Activated naive CD4-positive, alpha-beta T cell treated with anti-CD3 and anti-CD28 coated beads, Interleukin-2, amount 50 U/mL, for 72 hours (primary cell): ENCODE results near the gene PRAC1. TPM values are rescaled to one million over a fixed set of nuclear protein-coding genes. Genes with fewer than 3 reads are reported as not detected.

Experiments used
- ATAC-seq, 2 donors: fragments of 150-1000 bp; cut with Tn5 transposase; 2 replicates each; pipeline ENCODE4 v1.10.0; 2021; ENCODE audit warnings: mild to moderate bottlenecking in 2 of 2, moderate library complexity in 2 of 2
- DNase-seq, 2 donors: peaks; one replicate each; pipeline ENCODE4 v3.0.0; 2021 to 2022; ENCODE audit warnings: low spot score in 2 of 2
- H3K27ac Mint-ChIP-seq, 2 donors: one replicate each; pipeline ENCODE4 v1.8.0; 2022; ENCODE audit warnings: mild to moderate bottlenecking in 2 of 2, mixed read lengths in 2 of 2
- H3K36me3 Mint-ChIP-seq, 2 donors: one replicate each; pipeline ENCODE4 v1.8.0; 2022; ENCODE audit warnings: mixed read lengths in 2 of 2
- H3K9me3 Mint-ChIP-seq, 2 donors: one replicate each; pipeline ENCODE4 v1.8.0; 2022; ENCODE audit warnings: mixed read lengths in 2 of 2
- total RNA-seq, 2 donors: library from RNA; stranded (reverse); gene quantifications; one replicate each; pipeline ENCODE4 v1.2.3, GENCODE V29; 2022

PRAC1 gene
- total RNA-seq, 2 donors from 2014 or later, result not detected

DNA sequence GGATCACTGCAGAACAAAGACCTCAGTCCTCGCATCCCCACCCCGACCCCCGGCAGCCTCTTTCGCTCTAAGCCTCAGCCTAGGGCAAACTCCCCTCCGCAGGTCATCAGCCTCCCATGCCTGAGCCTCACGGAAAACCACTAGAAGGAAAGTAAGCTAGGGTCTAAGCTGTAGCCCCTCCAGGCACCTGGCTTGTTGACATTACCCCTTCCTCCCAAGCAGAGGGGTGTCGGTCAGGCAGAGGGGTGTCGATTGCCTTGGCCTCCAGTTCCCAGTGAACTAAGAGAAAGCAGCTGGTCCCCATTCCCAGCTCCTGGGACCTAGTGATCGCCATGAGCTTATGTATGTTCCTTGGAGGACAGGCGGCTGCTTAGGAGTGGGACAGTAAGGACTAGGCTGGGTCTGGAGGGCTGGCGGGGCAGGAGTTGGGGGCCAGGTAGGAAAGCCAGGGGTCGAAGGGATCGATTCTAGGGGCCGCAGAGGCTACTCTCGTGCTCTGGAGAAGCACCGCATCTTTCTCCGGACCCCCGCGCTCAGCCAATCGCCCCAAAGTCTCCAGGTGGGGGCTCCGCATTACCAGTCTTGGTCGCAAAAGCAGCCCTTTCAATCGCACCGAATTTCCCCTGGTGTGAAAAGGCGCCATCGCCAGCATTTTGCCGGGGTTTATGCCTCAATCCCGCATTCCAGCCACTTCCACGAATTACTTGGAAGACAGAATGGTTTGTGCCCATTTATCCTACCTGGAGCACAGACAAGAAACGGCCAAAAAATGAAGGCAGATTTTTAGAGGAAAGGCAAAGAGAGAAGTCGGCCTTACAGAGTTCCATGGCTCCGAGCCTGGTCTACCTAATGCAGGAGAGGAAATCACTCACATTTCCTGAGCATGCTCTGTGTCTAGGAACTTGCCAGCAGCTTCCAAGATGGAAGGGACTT is 27.6 kb upstream of the PRAC1 start:
- Mint-ChIP-seq H3K27ac (no peak overlapping the region), H3K36me3 (peaks cover 0 to 16% of the 10 kb centered on the region in 2 donors), H3K9me3 (no peaks in the 10 kb centered on the region)
- DNase-seq (no peak), ATAC-seq (no peak)

DNA sequence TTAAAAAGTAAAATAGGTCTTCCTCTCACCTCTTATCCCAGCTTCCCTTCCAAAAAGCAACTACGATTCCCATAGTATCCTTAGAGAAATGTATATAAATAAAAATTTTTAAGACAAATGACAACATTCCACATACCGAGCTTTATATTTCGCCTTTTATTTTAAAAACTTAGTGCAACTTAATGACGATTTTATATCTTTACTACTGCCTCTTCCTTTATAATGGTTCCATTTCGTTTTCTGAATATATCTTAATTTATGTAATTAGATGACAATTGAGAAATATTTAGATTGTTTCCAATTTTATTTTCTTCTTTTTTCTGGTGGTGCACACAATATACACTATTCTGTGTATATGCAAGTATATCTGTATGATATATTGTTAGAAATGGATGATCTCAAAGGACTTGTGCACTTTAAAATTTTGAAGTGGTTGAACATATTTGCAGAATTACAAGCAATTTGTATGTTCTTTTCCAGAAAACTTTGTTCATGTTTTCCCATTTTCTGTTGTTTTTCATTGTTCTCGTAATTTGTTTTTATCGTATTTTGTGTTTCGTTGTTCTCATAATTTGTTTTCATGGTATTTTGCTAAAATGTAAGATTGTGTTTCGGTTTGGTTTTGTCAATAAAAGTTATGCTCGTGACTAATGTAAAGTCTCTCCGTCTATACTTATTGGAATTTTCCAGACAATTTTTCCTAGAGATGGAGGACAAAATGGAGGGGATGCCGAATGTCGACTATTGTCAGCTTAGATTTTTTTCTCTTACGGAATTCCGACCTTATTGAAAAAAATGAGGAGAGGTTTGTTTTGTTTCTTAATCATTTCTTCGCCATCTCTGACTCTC is 26.6 kb upstream of the PRAC1 start:
- Mint-ChIP-seq H3K9me3 (no peaks in the 10 kb centered on the region), H3K36me3 (peaks cover 0 to 16% of the 10 kb centered on the region in 2 donors), H3K27ac (no peak overlapping the region)
- ATAC-seq (no peak), DNase-seq (no peak)

DNA sequence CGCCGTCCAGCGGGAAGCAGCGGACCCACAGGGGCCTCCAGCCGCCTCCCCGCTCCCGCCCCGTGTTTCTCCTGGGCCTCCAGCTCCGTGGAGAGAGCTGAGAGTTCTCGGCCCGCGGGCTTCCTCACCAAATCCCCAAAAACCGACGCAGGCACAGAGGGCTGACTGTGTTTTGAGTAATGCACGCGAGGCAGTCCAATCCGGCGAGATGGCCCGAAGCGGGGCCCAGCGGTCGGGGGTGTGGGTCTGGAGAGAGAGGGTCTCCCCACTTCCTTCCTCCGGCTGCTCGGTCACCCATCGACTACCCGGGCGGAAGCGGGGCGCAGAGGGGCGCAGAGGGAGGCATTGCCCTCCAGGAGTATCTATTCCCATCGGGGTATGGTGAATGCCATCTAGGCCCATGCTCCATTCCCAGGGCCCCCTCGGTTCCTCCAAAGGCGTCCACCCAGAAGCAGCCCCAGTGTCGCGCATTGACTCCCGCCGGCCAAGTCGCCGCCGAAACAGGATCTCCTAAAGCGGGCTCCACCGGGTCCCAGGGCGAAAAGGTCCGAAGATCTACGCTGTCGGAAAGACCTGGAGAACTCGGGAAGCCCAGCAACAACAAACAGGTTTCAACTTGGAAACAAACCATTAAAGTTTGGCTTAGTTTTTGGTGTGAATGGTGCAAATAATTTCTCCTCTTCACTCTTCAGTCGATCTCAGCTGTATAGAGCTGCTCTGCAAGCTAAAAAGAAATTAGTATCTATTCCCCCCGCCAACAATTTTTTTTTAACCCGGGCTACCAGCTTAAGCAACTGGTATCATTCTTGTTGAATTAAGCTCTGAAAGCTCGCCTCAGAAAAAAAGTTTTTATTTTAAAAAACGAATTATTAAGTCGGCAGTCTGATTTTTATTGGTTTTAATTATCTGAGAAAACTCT is 25.4 kb upstream of the PRAC1 start:
- Mint-ChIP-seq H3K36me3 (peaks cover 0 to 7% of the 10 kb centered on the region in 2 donors), H3K27ac (peak overlapping the region in 1 of 2 donors; percentile 79), H3K9me3 (no peaks in the 10 kb centered on the region)
- DNase-seq (no peak), ATAC-seq (no peak)

DNA sequence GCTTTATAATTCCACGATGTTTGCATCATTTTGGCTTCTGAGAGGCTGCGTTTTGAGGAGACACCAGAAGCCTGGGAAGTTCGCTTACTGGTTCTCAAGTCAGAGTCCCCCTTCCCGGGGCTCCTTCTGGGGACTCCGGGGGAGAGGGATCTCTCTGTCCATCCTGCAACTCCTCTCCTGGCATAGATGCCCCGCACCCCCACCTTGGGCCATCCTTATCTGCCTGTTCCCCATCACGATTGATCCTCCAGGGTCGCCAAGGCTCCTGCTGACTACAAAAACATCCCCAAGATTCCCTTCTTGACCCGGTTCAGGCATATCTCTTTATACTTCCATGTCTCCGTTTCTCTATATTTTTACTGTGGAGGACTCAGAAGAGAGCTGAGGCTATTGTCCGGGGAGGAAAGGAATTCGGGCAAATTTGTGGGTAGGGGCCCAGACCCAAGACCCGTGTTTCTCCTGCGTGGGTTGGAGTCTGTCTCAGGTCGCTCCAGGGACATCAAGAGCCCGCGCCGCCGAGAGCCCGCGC is 24.7 kb upstream of the PRAC1 start:
- peaks cover 0 to 7% of the 10 kb centered on the region in 2 donors for H3K36me3 Mint-ChIP-seq
- peak overlapping the region in 1 of 2 donors; percentile 81 for H3K27ac Mint-ChIP-seq
- DNase-seq, result no peak
- no peaks in the 10 kb centered on the region for H3K9me3 Mint-ChIP-seq
- ATAC-seq, result no peak

DNA sequence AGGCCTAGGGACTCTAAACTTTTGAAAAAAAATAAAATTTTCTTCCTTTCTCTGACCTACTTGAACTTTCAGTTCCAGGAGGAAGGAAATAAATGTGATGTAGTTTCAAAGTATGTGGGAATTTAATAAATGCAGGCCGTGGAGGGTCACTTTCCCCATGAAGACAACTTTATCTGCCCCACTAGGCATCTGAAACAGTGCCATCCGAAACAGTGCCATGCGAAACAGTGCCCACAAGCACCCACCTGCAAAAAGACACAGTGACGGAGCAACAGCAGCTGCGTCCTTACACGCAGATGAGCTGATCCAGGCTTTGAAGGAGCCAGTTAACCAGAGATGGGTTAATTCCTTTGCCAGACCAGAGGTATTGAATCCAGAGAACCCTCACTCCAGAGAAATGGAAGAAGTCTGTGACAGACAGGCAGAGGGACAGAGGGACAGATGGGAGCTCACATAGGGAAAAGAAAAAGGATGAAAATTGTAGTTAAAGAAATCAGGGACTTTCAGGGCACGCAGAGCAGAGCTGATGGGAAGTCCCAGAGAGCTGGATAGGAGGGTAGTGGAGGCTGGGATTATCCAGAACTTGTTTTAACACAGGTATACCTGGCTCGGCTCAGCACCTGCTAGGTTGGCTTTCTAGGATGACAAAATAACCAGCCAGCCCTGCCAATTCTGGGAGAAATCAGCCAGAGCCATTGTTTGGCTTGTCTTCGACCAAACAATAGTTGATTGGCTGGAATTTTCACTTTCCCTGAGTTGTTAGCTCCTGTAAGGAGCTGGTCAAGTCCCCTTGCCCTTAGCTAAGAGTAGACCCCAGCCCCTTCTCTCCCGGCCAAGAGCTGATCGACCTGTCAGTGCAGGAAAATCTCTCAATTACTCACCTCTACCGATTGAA is 23.3 kb upstream of the PRAC1 start:
- DNase-seq (no peak), ATAC-seq (no peak)
- peaks cover 0 to 7% of the 10 kb centered on the region in 2 donors for H3K36me3 Mint-ChIP-seq
- H3K9me3 Mint-ChIP-seq, result no peaks in the 10 kb centered on the region
- H3K27ac Mint-ChIP-seq, result no peak overlapping the region

DNA sequence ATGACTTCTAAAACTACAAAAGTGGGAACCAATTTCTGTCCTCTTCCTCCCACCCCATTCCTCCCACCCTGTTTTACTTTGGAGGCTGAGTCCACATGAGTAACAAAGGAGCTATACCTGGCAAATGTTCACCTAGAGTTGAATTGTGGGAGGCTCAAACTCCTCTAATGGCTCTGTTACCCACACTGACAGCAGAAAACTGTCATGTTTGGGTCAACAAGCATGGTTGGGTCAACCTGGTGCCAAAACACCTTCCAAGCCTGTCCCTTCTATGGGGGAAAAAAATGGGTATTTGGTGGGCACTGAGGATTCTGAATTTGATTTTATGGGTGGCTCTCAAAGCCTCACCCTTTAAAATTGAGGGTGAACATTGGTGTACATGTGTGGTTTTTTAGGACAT is 18.2 kb upstream of the PRAC1 start:
- Mint-ChIP-seq H3K9me3 (no peaks in the 10 kb centered on the region), H3K36me3 (peaks cover 0 to 7% of the 10 kb centered on the region in 2 donors), H3K27ac (no peak overlapping the region)
- no peak for DNase-seq
- ATAC-seq, result no peak

DNA sequence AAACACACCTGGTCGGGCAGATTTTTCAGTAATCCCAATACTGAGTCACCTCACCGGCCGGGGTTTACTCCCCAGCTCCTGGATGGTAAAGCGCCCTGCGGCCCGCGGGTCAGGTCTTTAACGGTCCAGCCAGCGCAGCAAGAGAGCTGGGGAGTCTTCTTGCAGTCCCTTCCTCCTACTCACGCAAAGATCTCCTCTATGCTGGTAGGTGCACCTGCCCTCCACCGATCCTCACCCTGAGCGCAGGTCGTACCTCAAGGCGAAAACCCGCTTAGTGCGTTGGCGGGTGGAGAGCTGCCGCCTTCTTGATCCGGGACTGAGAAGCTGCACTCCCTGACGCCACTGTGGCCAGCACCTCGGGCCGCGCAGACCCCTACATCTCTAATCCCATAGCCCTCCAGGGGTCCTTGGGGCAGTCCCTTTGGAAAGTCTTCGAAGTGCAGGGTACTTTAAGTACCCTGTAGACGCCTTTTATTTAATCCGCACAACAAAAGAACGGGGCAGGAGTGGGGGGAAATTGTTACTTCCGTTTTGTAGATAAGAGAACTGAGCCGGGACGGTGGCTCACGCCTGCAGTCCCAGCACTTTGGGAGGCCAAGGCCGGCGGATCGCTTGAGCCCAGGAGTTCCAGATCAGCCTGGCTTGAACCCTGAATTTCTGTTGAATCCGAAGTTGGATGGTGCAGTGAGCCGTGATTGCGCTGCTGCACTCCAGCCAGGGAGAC is 16.6 kb upstream of the PRAC1 start:
- no peak for ATAC-seq
- DNase-seq, result no peak
- Mint-ChIP-seq H3K27ac (no peak overlapping the region), H3K9me3 (no peaks in the 10 kb centered on the region), H3K36me3 (peaks cover 0 to 7% of the 10 kb centered on the region in 2 donors)

DNA sequence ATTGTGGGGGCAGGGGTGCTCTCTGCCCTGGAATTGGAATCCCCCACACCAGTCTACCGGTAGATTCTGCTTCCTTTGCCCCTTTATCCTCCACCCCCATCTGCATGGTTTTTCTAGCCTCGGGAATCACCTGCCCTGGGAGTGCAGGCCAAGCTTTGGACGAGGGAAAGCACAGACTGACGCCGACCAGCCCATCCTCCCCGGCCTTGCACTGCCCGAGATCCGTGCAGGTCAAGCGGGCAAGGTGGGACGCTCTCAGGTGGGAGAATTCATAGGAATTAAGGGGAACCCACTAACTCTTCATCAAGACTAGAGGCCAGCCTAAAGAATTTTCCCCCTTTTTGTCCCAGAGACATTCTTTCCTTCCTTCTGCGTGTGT is 16.1 kb upstream of the PRAC1 start:
- H3K9me3 Mint-ChIP-seq, result no peaks in the 10 kb centered on the region

DNA sequence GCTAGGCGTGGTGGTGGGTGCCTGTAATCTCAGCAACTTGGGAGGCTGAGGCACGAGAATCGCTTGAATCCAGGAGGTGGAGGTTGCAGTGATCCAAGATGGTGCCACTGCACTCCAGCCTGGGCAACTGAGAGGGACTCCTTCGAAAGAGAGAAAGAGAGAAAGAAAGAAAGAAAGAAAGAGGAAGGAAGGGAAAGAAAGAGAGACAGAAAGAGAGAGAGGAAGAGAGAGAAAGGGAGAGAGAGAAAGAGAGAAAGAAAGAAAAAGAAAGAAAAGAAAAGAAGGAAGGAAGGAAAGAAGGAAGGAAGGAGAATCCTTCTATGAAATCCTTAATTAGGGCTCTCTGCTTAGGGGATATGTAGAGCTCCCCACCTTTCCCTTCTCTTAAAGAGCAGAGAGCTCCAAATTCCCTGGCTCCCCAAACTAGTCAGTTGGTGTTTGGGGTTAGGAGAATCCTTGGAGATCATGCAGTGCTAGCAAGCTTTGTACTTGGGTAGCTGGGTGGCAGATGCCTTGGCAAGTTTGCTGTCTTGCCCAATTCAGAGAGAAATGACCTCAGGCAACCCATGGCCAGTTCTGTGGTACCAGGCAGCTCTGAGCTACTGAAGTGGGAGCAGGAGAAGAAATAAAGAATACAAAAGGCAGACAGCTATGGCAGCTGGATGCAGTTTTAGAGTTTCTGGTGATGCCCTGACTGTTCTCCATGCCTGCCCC is 15.2 kb upstream of the PRAC1 start:
- Mint-ChIP-seq H3K9me3 (no peaks in the 10 kb centered on the region), H3K36me3 (peaks cover 0 to 7% of the 10 kb centered on the region in 2 donors), H3K27ac (no peak overlapping the region)
- ATAC-seq (no peak), DNase-seq (no peak)

More for the DNA sequence above, 16.1 kb upstream of the PRAC1 start:
- H3K27ac Mint-ChIP-seq, result no peak overlapping the region
- ATAC-seq, result no peak
- H3K36me3 Mint-ChIP-seq, result peaks cover 0 to 7% of the 10 kb centered on the region in 2 donors
- DNase-seq, result no peak

DNA sequence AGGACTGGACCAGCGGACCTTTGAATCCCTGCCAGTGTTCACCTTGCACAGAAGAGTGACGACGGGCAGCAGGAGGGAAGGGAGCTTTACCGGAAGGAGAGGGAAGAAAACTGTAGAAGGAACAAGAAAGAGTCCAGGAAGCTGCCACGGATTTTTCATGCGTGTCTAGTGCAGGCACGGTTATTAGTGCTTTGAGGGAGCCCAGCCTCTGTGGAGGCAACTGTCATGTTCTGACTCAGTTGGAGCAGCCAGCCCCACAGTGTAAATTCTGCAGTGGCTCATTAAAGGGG is 12.7 kb upstream of the PRAC1 start:
- DNase-seq, result no peak
- no peak for ATAC-seq

DNA sequence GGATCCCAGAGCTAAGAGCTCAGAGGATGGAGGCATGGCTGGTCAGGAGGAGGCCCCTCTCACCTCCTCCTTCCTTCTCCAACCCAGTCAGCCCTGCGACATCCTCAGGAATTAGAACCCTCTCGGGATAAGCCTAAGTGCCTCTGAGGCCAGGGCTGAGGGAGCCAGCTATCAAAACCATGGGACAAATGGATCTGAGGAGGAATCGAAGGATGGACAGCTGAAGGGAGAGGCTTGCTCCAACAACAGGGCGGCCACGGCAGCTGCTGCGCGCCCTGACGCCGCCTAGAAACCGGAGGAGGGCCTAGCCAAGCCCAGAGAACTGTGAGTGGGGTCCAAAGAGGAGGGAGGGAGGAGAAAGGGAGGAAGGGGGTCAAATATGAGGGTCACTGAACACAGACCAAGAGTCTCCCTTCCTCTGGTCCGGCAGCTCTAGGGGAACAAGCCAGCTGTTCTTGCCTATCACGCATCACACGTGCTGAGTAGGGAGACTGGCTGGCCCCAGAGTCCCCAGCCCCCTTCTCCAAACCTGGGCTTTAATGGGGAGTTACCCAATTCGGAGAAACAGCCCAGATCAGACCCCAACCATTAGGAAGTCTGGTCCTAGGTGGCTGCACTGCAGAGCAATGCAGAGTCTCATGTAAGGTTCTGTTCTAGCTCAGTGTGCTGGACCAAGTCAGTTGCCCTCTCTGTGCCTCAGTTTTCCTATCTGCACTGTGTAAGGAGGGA is 12.2 kb upstream of the PRAC1 start:
- Mint-ChIP-seq H3K36me3 (peaks cover 0 to 7% of the 10 kb centered on the region in 2 donors), H3K9me3 (no peaks in the 10 kb centered on the region), H3K27ac (no peak overlapping the region)
- DNase-seq (no peak), ATAC-seq (no peak)

More for the DNA sequence above, 12.7 kb upstream of the PRAC1 start:
- H3K36me3 Mint-ChIP-seq, result peaks cover 0 to 7% of the 10 kb centered on the region in 2 donors
- no peak overlapping the region for H3K27ac Mint-ChIP-seq
- no peaks in the 10 kb centered on the region for H3K9me3 Mint-ChIP-seq

DNA sequence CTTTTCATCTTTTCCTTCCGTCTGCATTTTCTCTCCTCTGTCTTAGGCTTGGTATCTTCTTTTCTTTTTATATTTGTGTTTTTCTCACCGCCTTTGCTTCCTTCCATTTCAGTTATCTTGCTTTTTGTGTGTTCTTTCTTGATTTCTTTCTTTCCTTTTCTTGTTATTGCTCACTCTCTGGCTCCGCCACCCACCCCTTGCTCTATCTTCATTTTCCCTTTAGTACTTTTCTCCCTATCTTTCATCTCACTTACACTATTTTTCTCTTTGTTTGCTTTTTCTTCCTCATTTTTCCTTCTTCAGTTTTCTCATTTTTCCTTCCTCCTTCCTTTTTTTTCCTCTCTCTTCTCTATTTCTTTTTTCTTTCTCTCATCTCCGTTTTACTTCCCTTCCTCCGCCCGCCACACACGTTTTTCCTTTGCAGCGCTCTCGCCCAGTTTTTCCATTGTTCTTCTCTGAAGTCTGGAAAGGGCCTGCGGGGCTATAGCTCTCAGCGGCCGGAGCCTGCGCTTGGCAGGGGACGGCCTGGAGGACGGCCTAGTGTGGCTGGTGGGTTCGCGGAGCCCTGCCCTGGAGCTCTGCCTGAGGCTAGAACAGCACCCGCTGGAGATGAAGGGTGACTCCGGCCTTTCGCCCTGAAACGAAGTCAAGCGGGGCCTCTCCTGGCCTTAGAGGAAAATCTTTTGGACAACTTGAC is 11.5 kb upstream of the PRAC1 start:
- Mint-ChIP-seq H3K36me3 (peaks cover 0 to 7% of the 10 kb centered on the region in 2 donors), H3K27ac (no peak overlapping the region), H3K9me3 (no peaks in the 10 kb centered on the region)
- DNase-seq (no peak), ATAC-seq (no peak)
